H1 (cell line): ENCODE data around the gene TNS2. TPM values are rescaled to one million over a fixed set of nuclear protein-coding genes. Genes with fewer than 3 reads are reported as not detected.

Experiments
- CTCF ChIA-PET: fragments of 300-600 bp; sonication (Branson Sonifier 250); formaldehyde crosslinking; loops from one replicate; lab custom pipeline; 2021; ENCODE audit not compliant: partially characterized antibody; lab: Charles Lee
- POLR2A ChIA-PET: fragments of 300-600 bp; sonication (Branson Sonifier 250); formaldehyde crosslinking; loops from one replicate; lab custom pipeline; 2021; ENCODE audit warnings: inconsistent platforms; ENCODE audit not compliant: partially characterized antibody; lab: Charles Lee
- DNase-seq, 2 experiments: peaks; one replicate each; pipeline versions ENCODE4 v3.0.0 to v3.0.0-alpha.2; 2010 to 2022; ENCODE audit warnings: low spot score in 2 of 2, low read depth in 1 of 2, mixed read lengths in 1 of 2
- FAIRE-seq: peaks from 2 replicates; lab custom pipeline; 2011; peaks lifted over from hg19 to GRCh38; lab: Jason Lieb, UNC
- H2AFZ ChIP-seq: 2 replicates; pipeline ENCODE4 v1.8.1; 2012; ENCODE audit warnings: low read length, inconsistent platforms
- H2AK5ac ChIP-seq: 2 replicates; pipeline ENCODE4 v1.6.1; 2013; ENCODE audit warnings: low read depth, low read length
- H2BK120ac ChIP-seq: replicated peaks from 2 replicates; pipeline ENCODE3; 2013; ENCODE audit warnings: low read depth, low read length, inconsistent platforms
- H2BK12ac ChIP-seq: 2 replicates; pipeline ENCODE4 v1.6.1; 2013; ENCODE audit warnings: low read depth, low read length
- H2BK15ac ChIP-seq: 2 replicates; pipeline ENCODE4 v1.6.1; 2013; ENCODE audit warnings: low read length
- H2BK20ac ChIP-seq: 2 replicates; pipeline ENCODE4 v1.6.1; 2013; ENCODE audit warnings: low read length
- H2BK5ac ChIP-seq: 2 replicates; pipeline ENCODE4 v1.6.1; 2013; ENCODE audit warnings: low read depth, low read length
- H3K14ac ChIP-seq: 2 replicates; pipeline ENCODE4 v1.6.1; 2013; ENCODE audit warnings: inconsistent platforms; ENCODE audit not compliant: insufficient read length
- H3K18ac ChIP-seq: 2 replicates; pipeline ENCODE4 v1.6.1; 2013; ENCODE audit warnings: low read length; ENCODE audit errors: extremely low read depth
- H3K23ac ChIP-seq: 2 replicates; pipeline ENCODE4 v1.6.1; 2013; ENCODE audit warnings: inconsistent platforms; ENCODE audit not compliant: insufficient read length
- H3K23me2 ChIP-seq: 2 replicates; pipeline ENCODE4 v1.6.1; 2013; ENCODE audit warnings: low read depth, low read length
- H3K27ac ChIP-seq: 2 replicates; pipeline ENCODE4 v1.6.1; 2011; ENCODE audit warnings: low read depth, low read length, inconsistent platforms
- H3K27me3 ChIP-seq, 4 experiments: replicated peaks in 1 of 4; 1 replicate in 1 of 4; 2 replicates in 3 of 4; pipeline versions ENCODE4 v1.6.1 to v1.8.1; 2011 to 2013; ENCODE audit warnings: low read length in 3 of 4, mild to moderate bottlenecking in 3 of 4, inconsistent platforms in 2 of 4, mixed read lengths in 2 of 4, moderate library complexity in 1 of 4; ENCODE audit not compliant: control insufficient read depth in 3 of 4, insufficient read depth in 3 of 4; ENCODE audit errors: extremely low read depth in 1 of 4
- H3K36me3 ChIP-seq, 4 experiments: 2 replicates each; pipeline versions ENCODE4 v1.6.1 to v1.8.1; 2011 to 2013; ENCODE audit warnings: mild to moderate bottlenecking in 4 of 4, low read length in 3 of 4, moderate library complexity in 2 of 4, control low read depth in 1 of 4, inconsistent platforms in 1 of 4; ENCODE audit not compliant: insufficient read depth in 4 of 4, control insufficient read depth in 2 of 4
- H3K4ac ChIP-seq: replicated peaks from 2 replicates; pipeline ENCODE3; 2013; ENCODE audit warnings: low read length, low read depth, mixed read lengths, inconsistent platforms; ENCODE audit not compliant: insufficient read length
- H3K4me1 ChIP-seq, 4 experiments: replicated peaks in 1 of 4; 1 replicate in 1 of 4; 2 replicates in 3 of 4; pipeline versions ENCODE4 v1.6.1 to v1.8.1; 2011 to 2013; ENCODE audit warnings: low read length in 3 of 4, inconsistent platforms in 2 of 4, mixed read lengths in 1 of 4; ENCODE audit not compliant: insufficient read depth in 4 of 4, control insufficient read depth in 3 of 4
- H3K4me2 ChIP-seq, 2 experiments: 2 replicates each; pipeline versions ENCODE4 v1.6.1 to v1.8.1; 2011 to 2013; ENCODE audit warnings: low read depth in 2 of 2, low read length in 2 of 2, control low read depth in 1 of 2, inconsistent platforms in 1 of 2, mild to moderate bottlenecking in 1 of 2; ENCODE audit not compliant: insufficient read depth in 1 of 2
- H3K4me3 ChIP-seq, 4 experiments: fragments of 200-600, 300-600 bp in 1 of 4; sonication (generic), shearing (Covaris generic), sonication (Bioruptor Twin) in 1 of 4; 2 replicates each; pipeline versions ENCODE4 v1.5.1 to v1.8.1; 2011 to 2016; ENCODE audit warnings: low read length in 4 of 4, low read depth in 3 of 4, control low read depth in 2 of 4, inconsistent platforms in 2 of 4, mild to moderate bottlenecking in 2 of 4, mixed read lengths in 1 of 4, moderate library complexity in 1 of 4; ENCODE audit not compliant: insufficient read depth in 2 of 4; ENCODE audit errors: extremely low read depth in 1 of 4
- H3K56ac ChIP-seq: replicated peaks from 2 replicates; pipeline ENCODE3; 2013; ENCODE audit warnings: low read depth, mild to moderate bottlenecking, mixed read lengths, low read length, inconsistent platforms; ENCODE audit not compliant: insufficient read length
- H3K79me1 ChIP-seq: 2 replicates; pipeline ENCODE4 v1.6.1; 2013; ENCODE audit warnings: low read depth, low read length, control low read depth
- H3K79me2 ChIP-seq, 2 experiments: 2 replicates each; pipeline versions ENCODE4 v1.6.1 to v1.8.1; 2012 to 2013; ENCODE audit warnings: low read length in 2 of 2, mild to moderate bottlenecking in 2 of 2, inconsistent platforms in 1 of 2; ENCODE audit not compliant: insufficient read depth in 2 of 2, control insufficient read depth in 1 of 2
- H3K9ac ChIP-seq, 4 experiments: replicated peaks in 1 of 4; 1 replicate in 1 of 4; 2 replicates in 3 of 4; pipeline versions ENCODE4 v1.6.1 to v1.8.1; 2011 to 2013; ENCODE audit warnings: low read depth in 3 of 4, low read length in 3 of 4, control low read depth in 2 of 4, mild to moderate bottlenecking in 2 of 4, moderate library complexity in 2 of 4, inconsistent platforms in 1 of 4; ENCODE audit errors: extremely low read depth in 1 of 4
- H3K9me3 ChIP-seq, 2 experiments: 2 replicates each; pipeline versions ENCODE4 v1.6.1 to v1.8.1; 2012 to 2013; ENCODE audit warnings: mild to moderate bottlenecking in 2 of 2, moderate library complexity in 2 of 2, control low read depth in 1 of 2, inconsistent platforms in 1 of 2, low read depth in 1 of 2, low read length in 1 of 2, mixed read lengths in 1 of 2; ENCODE audit not compliant: insufficient read depth in 2 of 2
- H4K20me1 ChIP-seq, 2 experiments: replicated peaks in 1 of 2; 2 replicates each; pipeline versions ENCODE3 to v1.8.1; 2011 to 2013; ENCODE audit warnings: inconsistent platforms in 2 of 2, low read length in 2 of 2, mild to moderate bottlenecking in 1 of 2; ENCODE audit not compliant: insufficient read depth in 2 of 2, control insufficient read depth in 1 of 2
- H4K5ac ChIP-seq: 2 replicates; pipeline ENCODE4 v1.6.1; 2013; ENCODE audit warnings: low read length, low read depth, mixed read lengths, inconsistent platforms; ENCODE audit not compliant: insufficient read length
- H4K8ac ChIP-seq: 2 replicates; pipeline ENCODE4 v1.8.0; 2013; ENCODE audit warnings: mild to moderate bottlenecking, moderate library complexity, low read length, inconsistent platforms; ENCODE audit not compliant: insufficient read depth; ENCODE audit errors: extremely low read depth
- H4K91ac ChIP-seq: replicated peaks from 2 replicates; pipeline ENCODE3; 2013; ENCODE audit warnings: low read length, mixed read lengths, inconsistent platforms; ENCODE audit not compliant: insufficient read length
- ASH2L ChIP-seq: fragments of 200-600, 300-600 bp; sonication (generic); IDR thresholded peaks from one replicate; pipeline ENCODE4 v1.7.1; 2017; ENCODE audit warnings: low read length
- CHD1 ChIP-seq: IDR thresholded peaks from 2 replicates; pipeline ENCODE4 v1.6.1; 2012; ENCODE audit warnings: low read depth, low read length, improper control_type of control experiment
- EGR1 ChIP-seq: IDR thresholded peaks from 2 replicates; pipeline ENCODE4 v1.6.1; 2011; ENCODE audit warnings: low read depth, low read length, borderline replicate concordance
- KDM4A ChIP-seq: IDR thresholded peaks from one replicate; pipeline ENCODE4 v1.7.1; 2012; ENCODE audit warnings: low read depth, mild to moderate bottlenecking, moderate library complexity, low read length, inconsistent platforms; ENCODE audit not compliant: severe bottlenecking
- NRF1 ChIP-seq: IDR thresholded peaks from 2 replicates; pipeline ENCODE4 v1.6.1; 2011; ENCODE audit warnings: mild to moderate bottlenecking, low read depth, low read length, improper control_type of control experiment
- POLR2A ChIP-seq, 2 experiments: IDR thresholded peaks; 1 replicate in 1 of 2; 2 replicates in 1 of 2; pipeline ENCODE4 v1.6.1; 2011; ENCODE audit warnings: low read depth in 2 of 2, low read length in 2 of 2, mild to moderate bottlenecking in 2 of 2; ENCODE audit errors: control extremely low read depth in 1 of 2
- RBBP5 ChIP-seq: IDR thresholded peaks from 2 replicates; pipeline ENCODE4 v1.7.1; 2012; ENCODE audit warnings: low read depth, mild to moderate bottlenecking, inconsistent platforms, low read length, moderate library complexity, borderline replicate concordance
- TAF1 ChIP-seq: IDR thresholded peaks from 2 replicates; pipeline ENCODE4 v1.6.1; 2011; ENCODE audit warnings: mild to moderate bottlenecking, low read depth, low read length
- USF2 ChIP-seq: IDR thresholded peaks from 2 replicates; pipeline ENCODE4 v1.6.1; 2011; ENCODE audit warnings: low read length, improper control_type of control experiment
- WGBS, 2 experiments: shearing (Covaris generic) in 1 of 2; methylation state at CpG; one replicate each; pipeline versions ENCODE4 v1.1.6 to v1.1.7; 2013 to 2015; ENCODE audit warnings: low lambda C conversion rate in 2 of 2, mixed read lengths in 2 of 2, inconsistent platforms in 1 of 2, low coverage in 1 of 2, missing lambda C conversion rate in 1 of 2; ENCODE audit not compliant: insufficient replicate concordance in 2 of 2, insufficient coverage in 1 of 2, insufficient read length in 1 of 2; ENCODE audit errors: extremely low coverage in 1 of 2, missing lambda C conversion rate in 1 of 2; 5-methylcytosine and 5-hydroxymethylcytosine counted together
- polyA plus RNA-seq, 7 experiments: library from polyadenylated mRNA; depleted of rRNA in 3 of 7; stranded (reverse) in 5 of 7; unstranded in 2 of 7; fragments of >200 nt in 5 of 7; fragments of 200-250 nt in 2 of 7; gene quantifications; 1 replicate in 5 of 7; 2 replicates in 1 of 7; 4 replicates in 1 of 7; pipeline versions ENCODE4 v1.2.1 to v1.2.3, GENCODE V29; 2011 to 2013; ENCODE audit warnings: missing spikeins in 2 of 7, mixed read lengths in 2 of 7
- total RNA-seq: library from RNA; stranded (reverse); fragmentation: NEBNext Ultra II Directional; extraction: Animal tissue kit (Norgen Biotek cat#: 25700); gene quantifications from 2 replicates; pipeline ENCODE4 v1.2.1, GENCODE V29; 2021

TNS2 gene
- total and polyA plus RNA-seq, 2 of the 8 experiments (the other 6 are each of a cell fraction or from before 2014, with no cell fraction given): 2.8 to 4.7 TPM

GRCh38 chr12:53031616-53032015 is 18.2 kb upstream of the TNS2 start:
- H3K23me2 ChIP-seq: no peaks in the 10 kb centered on the region
- no peak overlapping the region for H3K27ac ChIP-seq
- H4K91ac ChIP-seq: no peak overlapping the region
- DNase-seq: no peak
- peaks cover 11 to 16% of the 10 kb centered on the region in 2 experiments for H4K20me1 ChIP-seq
- H4K8ac ChIP-seq: no peak overlapping the region
- no peak overlapping the region for H2BK15ac ChIP-seq
- H2BK5ac ChIP-seq: no peak overlapping the region
- H3K9me3 ChIP-seq: no peaks in the 10 kb centered on the region
- no peak overlapping the region for H3K4ac ChIP-seq
- ChIA-PET POLR2A (interaction anchor here (1.1 to 35.6 kb wide), 5 partner anchors 7 to 55 kb away, joined by 3 to 711 read pairs (median 63); partner anchors contain the start of gene EIF4B), CTCF (interaction anchor here (0.9 to 1.8 kb wide), 4 partner anchors 12 to 146 kb away, joined by 3 to 7 read pairs (median 4); no protein-coding TSS in a partner anchor)
- H3K4me2 ChIP-seq: no peak overlapping the region
- H2BK120ac ChIP-seq: no peak overlapping the region
- H4K5ac ChIP-seq: no peak overlapping the region
- peaks cover 40 to 95% (median 74%) of the 10 kb centered on the region in 4 experiments for H3K36me3 ChIP-seq
- 97% methylated on average over 3 of the region's 3 CpGs; no CpG with 5 or more reads in 1 of the 2 experiments for WGBS, 2 experiments
- H3K18ac ChIP-seq: no peak overlapping the region
- H3K9ac ChIP-seq: no peak overlapping the region
- no peak overlapping the region for H2AFZ ChIP-seq
- H3K79me2 ChIP-seq: peaks cover 0 to 7% of the 10 kb centered on the region in 2 experiments; a peak in 1 of 4 replicates
- H3K4me3 ChIP-seq: no peak overlapping the region
- no peaks in the 10 kb centered on the region for H3K4me1 ChIP-seq
- TF ChIP-seq ASH2L (no peak), NRF1 (no peak), TAF1 (no peak), KDM4A (no peak), POLR2A (IDR thresholded peaks at IDR 0.05; ENCODE audit: control extremely low read depth in 1 of 2, low read depth in 2 of 2, low read length in 2 of 2) (no peak), CHD1 (no peak), RBBP5 (no peak), EGR1 (no peak), USF2 (no peak)
- TF ChIP-seq, all 59 proteins: peak for 0
- no peaks in the 10 kb centered on the region for H3K27me3 ChIP-seq
- H2BK20ac ChIP-seq: no peak overlapping the region
- no peak overlapping the region for H3K56ac ChIP-seq
- no peak overlapping the region for H3K23ac ChIP-seq
- no peak overlapping the region for H2AK5ac ChIP-seq
- no peak for FAIRE-seq
- H2BK12ac ChIP-seq: no peak overlapping the region
- H3K79me1 ChIP-seq: no peaks in the 10 kb centered on the region; the same call in 1 of the 2 replicates
- H3K14ac ChIP-seq: no peak overlapping the region
